Keratinocyte (primary cell): Measurements from ENCODE around the gene CUX1. TPM values are rescaled to one million over a fixed set of nuclear protein-coding genes. Genes with fewer than 3 reads are reported as not detected.

Source experiments
- DNase-seq: peaks from one replicate; pipeline ENCODE4 v3.0.0-alpha.2; 2011; ENCODE audit warnings: low read depth, missing footprints, low spot score
- FAIRE-seq: peaks from 2 replicates; lab custom pipeline; 2011; peaks lifted over from hg19 to GRCh38; lab: Jason Lieb, UNC
- H2AFZ ChIP-seq: 2 replicates; pipeline ENCODE4 v1.6.0; 2012; ENCODE audit warnings: low read length, control low read depth, inconsistent platforms; ENCODE audit not compliant: control insufficient read depth
- H3K27ac ChIP-seq: 2 replicates; pipeline ENCODE4 v1.5.1; 2011; ENCODE audit warnings: low read length; ENCODE audit not compliant: control insufficient read depth, insufficient read depth
- H3K27me3 ChIP-seq: 3 replicates; pipeline ENCODE4 v1.6.0; 2011; ENCODE audit warnings: low read length; ENCODE audit not compliant: control insufficient read depth, insufficient read depth; ENCODE audit errors: extremely low read depth
- H3K36me3 ChIP-seq, 2 experiments: 2 replicates in 1 of 2; 3 replicates in 1 of 2; pipeline ENCODE4 v1.5.1; 2011; ENCODE audit warnings: low read length in 2 of 2, mild to moderate bottlenecking in 1 of 2; ENCODE audit not compliant: control insufficient read depth in 2 of 2, insufficient read depth in 2 of 2; ENCODE audit errors: extremely low read depth in 1 of 2
- H3K4me1 ChIP-seq: 3 replicates; pipeline ENCODE4 v1.5.1; 2011; ENCODE audit warnings: low read length; ENCODE audit not compliant: control insufficient read depth, insufficient read depth; ENCODE audit errors: extremely low read depth
- H3K4me2 ChIP-seq: 3 replicates; pipeline ENCODE4 v1.6.0; 2011; ENCODE audit warnings: low read depth, low read length; ENCODE audit not compliant: control insufficient read depth, insufficient read depth; ENCODE audit errors: extremely low read depth
- H3K4me3 ChIP-seq, 3 experiments: fragments of 200-600 bp in 1 of 3; sonication (generic) in 1 of 3; 2 replicates in 2 of 3; 3 replicates in 1 of 3; pipeline ENCODE4 v1.5.1; 2011 to 2016; ENCODE audit warnings: low read length in 3 of 3, mild to moderate bottlenecking in 3 of 3, control low read depth in 2 of 3, inconsistent platforms in 1 of 3, low read depth in 1 of 3, mixed read lengths in 1 of 3, mixed run types in 1 of 3, moderate library complexity in 1 of 3; ENCODE audit not compliant: control insufficient read depth in 2 of 3, insufficient read depth in 2 of 3; ENCODE audit errors: extremely low read depth in 1 of 3
- H3K79me2 ChIP-seq: 2 replicates; pipeline ENCODE4 v1.6.0; 2012; ENCODE audit warnings: low read length; ENCODE audit not compliant: control insufficient read depth, insufficient read depth
- H3K9ac ChIP-seq: 3 replicates; pipeline ENCODE4 v1.6.0; 2011; ENCODE audit warnings: low read length; ENCODE audit not compliant: control insufficient read depth, insufficient read depth; ENCODE audit errors: extremely low read depth
- H3K9me1 ChIP-seq: 3 replicates; pipeline ENCODE4 v1.6.0; 2011; ENCODE audit warnings: low read length; ENCODE audit not compliant: control insufficient read depth, insufficient read depth; ENCODE audit errors: extremely low read depth
- H3K9me3 ChIP-seq: 2 replicates; pipeline ENCODE4 v1.5.1; 2012; ENCODE audit warnings: low read depth, low read length; ENCODE audit not compliant: control insufficient read depth
- H4K20me1 ChIP-seq: 3 replicates; pipeline ENCODE4 v1.6.0; 2011; ENCODE audit warnings: low read length; ENCODE audit not compliant: control insufficient read depth, insufficient read depth; ENCODE audit errors: extremely low read depth
- EZH2 ChIP-seq: IDR thresholded peaks from one replicate; pipeline ENCODE4 v1.6.1; 2012; ENCODE audit warnings: inconsistent platforms, mild to moderate bottlenecking, low read length, moderate library complexity
- dilution Hi-C: fragments of 300-500 bp; cut with MboI; formaldehyde crosslinking; loops from one replicate; pipeline ENCODE4 v1.7.0; 2020; ENCODE audit warnings: low sequenced_read_pairs; ENCODE audit not compliant: extremely low pct_ligation_motif_present
- polyA plus RNA-seq, 5 experiments: library from polyadenylated mRNA; depleted of rRNA in 3 of 5; stranded (reverse) in 3 of 5; stranded (forward) in 1 of 5; unstranded in 1 of 5; fragments of >200 nt; gene quantifications; 1 replicate in 1 of 5; 2 replicates in 3 of 5; 3 replicates in 1 of 5; pipeline versions ENCODE4 v1.2.1 to v1.2.3, GENCODE V29; 2011 to 2012; ENCODE audit warnings: missing spikeins in 2 of 5, low read depth in 1 of 5, low replicate concordance in 1 of 5
- TF ChIP-seq, protein P1 (sequence below), 3 experiments: IDR thresholded peaks in 1 of 3; conservative IDR thresholded peaks in 1 of 3; optimal IDR thresholded peaks in 1 of 3; 2 replicates in 2 of 3; 3 replicates in 1 of 3; pipeline versions ENCODE3 to v1.5.1; 2011; ENCODE audit warnings: low read length in 3 of 3, mild to moderate bottlenecking in 3 of 3, moderate library complexity in 2 of 3, control low read depth in 1 of 3, inconsistent platforms in 1 of 3; ENCODE audit not compliant: insufficient read depth in 2 of 3; ENCODE audit errors: extremely low read depth in 1 of 3

Gene CUX1
- polyA plus RNA-seq, 1 donor (not counting 4 experiments of a cell fraction or from before 2014, with no cell fraction given): 18.3 TPM

DNA sequence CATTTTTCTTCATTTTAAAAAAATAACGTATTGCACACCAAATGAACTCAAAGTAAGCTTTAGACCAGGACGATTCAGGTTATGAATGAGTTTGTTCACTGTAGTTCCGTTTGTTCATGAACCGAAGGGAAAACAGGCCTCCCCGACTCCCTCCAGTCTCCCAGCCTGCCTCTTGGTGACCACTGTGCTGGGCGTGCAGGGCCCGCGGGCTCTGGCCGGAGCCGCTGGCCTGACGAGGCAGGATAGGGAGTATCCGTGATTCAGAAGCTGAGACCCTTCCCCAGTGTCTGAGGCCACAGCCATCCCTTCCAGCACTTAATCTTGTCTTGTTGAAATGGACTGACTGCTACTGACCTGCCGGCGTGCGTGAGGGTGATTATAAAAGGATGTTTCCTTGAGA is 438.5 kb downstream of the CUX1 start:
- dilution Hi-C loops: no loop called here
- no peak for FAIRE-seq
- H3K9me1 ChIP-seq: no peaks in the 10 kb centered on the region
- no peak overlapping the region for H3K27ac ChIP-seq
- no peaks in the 10 kb centered on the region for H4K20me1 ChIP-seq
- no peak overlapping the region for H3K4me3 ChIP-seq
- H3K79me2 ChIP-seq: no peaks in the 10 kb centered on the region
- TF ChIP-seq EZH2: no peak
- TF ChIP-seq, protein P1, sequence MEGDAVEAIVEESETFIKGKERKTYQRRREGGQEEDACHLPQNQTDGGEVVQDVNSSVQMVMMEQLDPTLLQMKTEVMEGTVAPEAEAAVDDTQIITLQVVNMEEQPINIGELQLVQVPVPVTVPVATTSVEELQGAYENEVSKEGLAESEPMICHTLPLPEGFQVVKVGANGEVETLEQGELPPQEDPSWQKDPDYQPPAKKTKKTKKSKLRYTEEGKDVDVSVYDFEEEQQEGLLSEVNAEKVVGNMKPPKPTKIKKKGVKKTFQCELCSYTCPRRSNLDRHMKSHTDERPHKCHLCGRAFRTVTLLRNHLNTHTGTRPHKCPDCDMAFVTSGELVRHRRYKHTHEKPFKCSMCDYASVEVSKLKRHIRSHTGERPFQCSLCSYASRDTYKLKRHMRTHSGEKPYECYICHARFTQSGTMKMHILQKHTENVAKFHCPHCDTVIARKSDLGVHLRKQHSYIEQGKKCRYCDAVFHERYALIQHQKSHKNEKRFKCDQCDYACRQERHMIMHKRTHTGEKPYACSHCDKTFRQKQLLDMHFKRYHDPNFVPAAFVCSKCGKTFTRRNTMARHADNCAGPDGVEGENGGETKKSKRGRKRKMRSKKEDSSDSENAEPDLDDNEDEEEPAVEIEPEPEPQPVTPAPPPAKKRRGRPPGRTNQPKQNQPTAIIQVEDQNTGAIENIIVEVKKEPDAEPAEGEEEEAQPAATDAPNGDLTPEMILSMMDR (optimal IDR thresholded peaks at IDR 0.05 in 1 of 3, IDR thresholded peaks at IDR 0.05 in 1 of 3, conservative IDR thresholded peaks at IDR 0.05 in 1 of 3; ENCODE audit: extremely low read depth in 1 of 3, insufficient read depth in 2 of 3, low read length in 3 of 3): no peak
- H3K36me3 ChIP-seq: no peaks in the 10 kb centered on the region
- H3K9me3 ChIP-seq: no peaks in the 10 kb centered on the region
- no peak overlapping the region for H3K9ac ChIP-seq
- no peaks in the 10 kb centered on the region for H3K4me1 ChIP-seq
- no peak overlapping the region for H2AFZ ChIP-seq
- no peak for DNase-seq
- H3K4me2 ChIP-seq: no peak overlapping the region
- no peaks in the 10 kb centered on the region for H3K27me3 ChIP-seq

DNA sequence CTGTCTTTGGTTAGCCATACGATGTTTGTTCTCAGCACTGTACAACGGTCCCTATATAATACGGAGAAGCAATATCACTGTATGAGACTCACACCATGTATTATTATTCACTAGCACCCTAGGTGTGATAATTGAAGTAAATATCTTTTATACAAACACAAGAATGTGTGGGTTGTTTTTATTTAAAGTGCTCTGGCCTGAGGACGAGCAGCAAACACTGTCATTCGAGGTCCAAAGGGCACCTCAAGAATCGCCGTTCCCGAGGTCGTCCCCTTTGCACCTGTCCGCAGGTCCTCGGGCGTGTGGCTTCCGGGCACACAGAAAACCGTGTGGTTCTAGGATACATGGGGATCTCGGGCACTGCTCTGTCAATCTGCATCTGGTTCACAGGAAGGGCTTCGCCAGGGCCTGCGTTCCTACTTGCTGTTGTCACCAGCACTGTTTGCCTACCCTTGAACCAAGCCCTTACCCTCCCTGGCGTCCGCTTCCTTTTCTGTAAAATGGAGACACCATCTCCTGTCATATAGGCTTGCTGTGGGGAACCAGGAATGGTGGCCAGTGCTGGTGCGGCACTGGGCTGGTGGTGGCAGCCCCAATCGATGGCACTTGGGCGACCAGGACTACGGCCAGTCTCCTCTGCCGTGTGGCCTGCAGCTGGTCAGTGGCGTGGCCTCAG is 440.8 kb downstream of the CUX1 start:
- no peak overlapping the region for H3K4me2 ChIP-seq
- no peak overlapping the region for H2AFZ ChIP-seq
- dilution Hi-C loops: no loop called here
- no peaks in the 10 kb centered on the region for H4K20me1 ChIP-seq
- FAIRE-seq (no peak), DNase-seq (no peak)
- no peak overlapping the region for H3K4me3 ChIP-seq
- no peak overlapping the region for H3K27ac ChIP-seq
- no peaks in the 10 kb centered on the region for H3K79me2 ChIP-seq
- TF ChIP-seq, protein P1 (optimal IDR thresholded peaks at IDR 0.05 in 1 of 3, IDR thresholded peaks at IDR 0.05 in 1 of 3, conservative IDR thresholded peaks at IDR 0.05 in 1 of 3; ENCODE audit: extremely low read depth in 1 of 3, insufficient read depth in 2 of 3, low read length in 3 of 3): no peak
- TF ChIP-seq EZH2: no peak
- H3K27me3 ChIP-seq: no peaks in the 10 kb centered on the region
- no peaks in the 10 kb centered on the region for H3K36me3 ChIP-seq
- H3K4me1 ChIP-seq: no peaks in the 10 kb centered on the region
- H3K9me1 ChIP-seq: no peaks in the 10 kb centered on the region
- H3K9ac ChIP-seq: no peak overlapping the region
- no peaks in the 10 kb centered on the region for H3K9me3 ChIP-seq
